Loucy (cell line): Measurements from ENCODE around the gene MEIS1.

Source experiments
- CTCF ChIP-seq: fragments of 200-600 bp; sonication (generic); conservative IDR thresholded peaks from 2 replicates; pipeline ENCODE4 v1.5.1; 2014; ENCODE audit warnings: mild to moderate bottlenecking, antibody characterized with exemption, low read length
- EZH2phosphoT487 ChIP-seq: fragments of 200-600 bp; IDR thresholded peaks from 2 replicates; pipeline ENCODE4 v1.6.1; 2018; ENCODE audit warnings: antibody characterized with exemption, mild to moderate bottlenecking, moderate library complexity, borderline replicate concordance

- TF ChIP-seq CTCF (no peak), EZH2phosphoT487 (no peak)
Observed at GRCh38 chr2:66594001-66594400, 159.1 kb downstream of the MEIS1 start.
